COLO668 (cell line): ENCODE measurements around the gene PTDSS2.
A peak's percentile ranks its signal among the peaks of the same experiment; 100 is the strongest.
"Not testable (repeated sequence)": the region's sequence is repeated elsewhere in the genome, so short reads cannot be mapped to it uniquely, and the experiment has no call there.

Source experiments
- DNase-seq: peaks from one replicate; lab custom pipeline; 2025; ENCODE audit not compliant: unreplicated experiment; lab: John Stamatoyannopoulos, UW

PTDSS2 gene

DNA sequence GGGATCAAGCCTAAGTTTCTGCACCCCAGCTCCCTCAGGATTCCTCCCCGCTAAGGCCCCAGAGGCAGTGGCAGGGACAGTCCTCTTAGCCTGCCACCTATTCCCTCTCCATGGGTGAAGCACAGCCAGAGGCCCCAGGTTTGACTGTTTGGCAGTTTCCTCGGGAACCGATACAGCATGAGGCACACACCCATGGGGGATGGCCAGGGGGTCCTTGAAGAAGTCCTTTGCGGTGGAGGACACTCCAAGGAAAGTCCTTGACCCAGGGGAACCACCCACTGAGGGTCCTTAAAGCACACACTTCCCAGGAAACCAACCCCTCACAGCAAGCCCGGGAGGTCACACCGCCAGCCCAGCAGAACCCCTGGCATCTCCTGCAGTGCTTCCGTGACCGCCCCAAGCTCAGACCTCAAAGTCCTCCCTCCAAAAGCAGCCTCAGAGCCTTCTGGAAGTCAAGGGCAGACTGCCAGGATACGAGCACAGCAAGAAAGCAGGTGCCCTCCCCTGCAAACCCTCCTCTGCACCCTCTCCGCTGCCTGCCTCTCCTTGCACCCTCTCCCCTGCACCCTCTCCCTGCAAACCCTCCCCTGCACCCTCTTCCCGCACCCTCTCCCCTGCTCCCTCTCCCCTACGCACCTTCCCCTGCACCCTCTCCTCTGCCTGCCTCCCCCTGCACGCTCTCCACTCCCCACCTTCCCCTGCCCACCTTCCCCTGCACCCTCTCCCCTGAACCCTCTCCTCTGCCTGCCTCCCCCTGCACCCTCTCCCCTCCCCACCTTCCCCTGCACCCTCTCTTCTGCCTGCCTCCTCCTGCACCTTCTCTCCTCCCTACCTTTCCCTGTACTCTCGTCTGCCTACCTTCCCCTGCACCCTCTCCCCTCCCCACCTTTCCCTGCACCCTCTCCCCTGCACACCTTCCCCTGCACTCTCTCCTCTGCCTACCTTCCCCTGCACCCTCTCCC is 36.7 kb upstream of the PTDSS2 start:
- DNase-seq: no peak

DNA sequence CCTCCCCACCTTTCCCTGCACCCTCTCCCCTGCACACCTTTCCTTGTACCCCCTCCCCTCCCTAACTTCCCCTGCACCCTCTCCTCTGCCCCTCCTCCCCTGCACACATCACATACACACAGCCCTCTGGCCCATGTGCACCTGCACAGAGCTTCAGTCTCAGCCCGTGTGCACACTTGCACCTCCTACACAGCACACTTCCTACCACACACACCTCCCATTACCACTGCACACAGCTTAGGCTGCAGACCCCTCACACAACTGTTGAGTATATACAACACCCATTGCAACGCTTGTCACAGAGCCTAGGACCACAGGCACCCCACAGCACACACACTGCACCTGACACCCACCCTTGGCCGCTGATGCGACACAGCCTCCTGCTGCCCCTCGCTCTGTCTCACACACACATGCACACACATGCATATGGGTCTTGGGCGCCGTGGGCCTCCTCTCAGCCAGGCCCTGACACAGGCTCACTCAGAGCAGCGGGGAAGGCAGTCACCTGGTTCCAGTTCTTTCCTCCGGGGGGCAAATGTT is 35.7 kb upstream of the PTDSS2 start:
- DNase-seq: no peak

DNA sequence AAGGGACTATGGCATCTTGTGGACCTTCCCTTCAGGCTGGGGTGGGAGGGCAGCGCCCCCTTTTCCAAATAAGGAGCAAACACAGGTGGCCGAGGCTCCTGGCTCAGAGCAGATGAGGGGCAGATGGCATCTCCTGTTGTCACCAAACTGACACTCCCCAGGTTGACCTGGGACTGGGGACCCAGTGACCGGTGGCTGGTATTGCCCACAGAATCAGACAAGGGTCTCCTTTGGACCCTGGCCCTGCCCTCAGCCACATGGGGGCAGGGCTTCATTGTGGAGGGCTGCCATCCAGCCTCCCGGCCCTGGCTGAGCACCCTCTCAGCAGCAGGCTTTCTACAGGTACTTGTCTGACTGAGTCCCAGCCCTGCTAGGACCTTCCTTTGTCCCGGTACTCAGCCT is 34.4 kb upstream of the PTDSS2 start:
- DNase-seq: no peak

DNA sequence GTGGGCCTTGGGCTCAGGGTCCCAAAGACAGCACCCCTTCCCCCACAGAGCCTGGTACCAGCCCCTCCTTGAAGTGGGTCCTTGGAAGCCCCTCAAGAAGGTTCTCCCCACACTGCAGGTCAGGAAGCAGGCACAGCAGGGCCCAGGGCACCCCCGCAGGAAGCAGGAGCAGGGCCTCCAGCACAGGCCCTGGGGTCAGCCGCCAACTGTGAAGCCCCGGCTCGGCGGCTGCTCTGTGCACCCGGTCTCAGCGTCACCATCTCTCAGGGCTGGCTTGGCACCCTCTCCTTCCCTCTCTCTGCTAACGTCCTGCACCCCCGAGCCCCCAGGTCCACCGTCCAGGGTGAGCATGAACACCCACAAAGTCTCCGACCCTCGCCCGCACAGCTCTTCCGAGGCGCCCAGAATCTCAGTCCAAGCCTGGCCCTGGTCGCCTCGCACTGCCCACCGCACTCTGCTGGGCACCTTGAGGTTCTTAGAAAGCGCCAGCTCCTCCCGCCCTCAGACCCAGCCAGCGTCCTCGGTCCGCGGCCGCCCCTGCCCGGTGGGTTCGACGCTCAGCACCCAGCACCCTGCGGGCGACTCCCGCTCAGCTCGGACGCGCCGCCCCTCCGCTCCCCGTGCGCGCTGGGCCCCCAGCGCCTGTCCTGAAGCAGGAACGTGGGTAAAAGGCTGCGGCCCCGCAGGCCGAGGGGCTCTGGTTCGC is 33.9 kb upstream of the PTDSS2 start:
- DNase-seq: peak; percentile 2

DNA sequence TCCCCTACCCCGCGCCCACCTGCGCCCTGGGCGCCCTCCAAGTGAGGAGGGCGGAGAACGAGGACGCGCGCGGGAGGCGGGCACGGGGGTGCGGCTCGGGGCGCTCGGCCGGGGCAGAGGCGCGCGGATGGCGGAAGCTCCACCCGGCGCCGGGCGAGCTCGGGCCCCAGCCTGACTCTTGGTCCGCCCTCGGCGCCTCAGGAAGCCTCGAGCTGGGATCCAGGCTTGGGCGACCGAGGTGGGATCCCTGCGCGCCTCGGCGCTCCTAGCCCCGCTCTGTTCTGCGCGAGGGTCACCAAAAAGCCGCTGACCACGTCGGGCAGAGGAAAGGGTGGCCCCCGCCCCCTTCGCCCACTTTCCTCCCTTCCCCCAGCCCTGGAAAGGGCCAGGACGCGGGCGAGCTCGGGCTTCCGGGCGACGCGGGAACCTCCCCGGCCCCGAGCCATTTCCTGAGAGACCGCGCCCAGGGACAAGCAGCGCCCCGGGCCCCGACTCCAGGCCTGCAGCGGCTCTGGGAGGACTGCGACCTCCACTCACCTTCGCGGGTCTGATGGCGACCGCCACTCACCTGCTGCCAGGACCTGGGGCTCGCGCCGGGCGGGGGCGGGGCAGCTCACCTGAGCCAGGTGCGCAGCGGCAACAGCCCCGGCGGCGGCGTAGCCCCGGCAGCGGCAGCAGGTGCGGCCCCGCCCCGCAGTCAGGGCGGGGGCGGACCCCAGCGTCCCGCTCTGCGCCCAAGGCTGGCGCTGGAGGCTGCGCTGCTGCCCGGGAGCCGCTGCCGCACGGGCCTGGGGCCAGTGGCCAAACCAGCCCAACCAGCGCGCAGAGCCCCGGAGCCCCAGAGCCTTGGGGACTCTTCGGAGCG is 33.1 kb upstream of the PTDSS2 start:
- peak; percentile 69 for DNase-seq

DNA sequence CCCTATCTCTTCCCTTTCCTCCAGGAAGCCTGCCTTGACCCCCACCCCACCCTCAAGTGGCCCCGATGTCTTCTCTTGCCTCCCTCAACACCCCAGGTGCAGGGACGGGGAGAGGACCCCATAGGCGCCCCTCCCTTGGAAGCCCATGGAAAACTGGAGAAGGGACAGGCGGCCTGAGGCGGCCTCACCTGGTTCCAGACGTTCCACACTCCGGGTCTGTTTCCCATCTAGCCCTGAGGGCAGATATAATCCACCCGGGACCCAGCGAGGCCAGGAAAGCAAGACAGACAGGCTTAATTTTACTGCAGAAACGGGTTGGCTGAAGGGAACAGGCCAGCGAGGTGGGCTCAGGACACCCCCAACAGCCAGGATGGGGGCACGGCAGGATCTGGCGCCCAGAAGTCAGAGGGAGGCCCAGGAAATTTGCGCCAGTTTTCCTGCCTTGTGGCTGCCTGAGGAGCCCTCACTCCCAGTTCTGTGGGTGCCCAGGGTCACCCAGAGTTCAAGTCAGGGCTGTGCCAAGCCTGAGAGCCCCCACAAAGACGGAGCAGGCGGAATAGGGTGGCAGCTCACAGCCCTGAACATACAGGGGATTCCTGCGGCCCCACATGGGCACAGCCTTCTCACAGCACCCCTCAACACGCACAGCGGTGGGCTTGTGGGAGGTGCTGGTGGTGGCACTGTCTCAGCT is 32.3 kb upstream of the PTDSS2 start:
- peak; percentile 6 for DNase-seq

DNA sequence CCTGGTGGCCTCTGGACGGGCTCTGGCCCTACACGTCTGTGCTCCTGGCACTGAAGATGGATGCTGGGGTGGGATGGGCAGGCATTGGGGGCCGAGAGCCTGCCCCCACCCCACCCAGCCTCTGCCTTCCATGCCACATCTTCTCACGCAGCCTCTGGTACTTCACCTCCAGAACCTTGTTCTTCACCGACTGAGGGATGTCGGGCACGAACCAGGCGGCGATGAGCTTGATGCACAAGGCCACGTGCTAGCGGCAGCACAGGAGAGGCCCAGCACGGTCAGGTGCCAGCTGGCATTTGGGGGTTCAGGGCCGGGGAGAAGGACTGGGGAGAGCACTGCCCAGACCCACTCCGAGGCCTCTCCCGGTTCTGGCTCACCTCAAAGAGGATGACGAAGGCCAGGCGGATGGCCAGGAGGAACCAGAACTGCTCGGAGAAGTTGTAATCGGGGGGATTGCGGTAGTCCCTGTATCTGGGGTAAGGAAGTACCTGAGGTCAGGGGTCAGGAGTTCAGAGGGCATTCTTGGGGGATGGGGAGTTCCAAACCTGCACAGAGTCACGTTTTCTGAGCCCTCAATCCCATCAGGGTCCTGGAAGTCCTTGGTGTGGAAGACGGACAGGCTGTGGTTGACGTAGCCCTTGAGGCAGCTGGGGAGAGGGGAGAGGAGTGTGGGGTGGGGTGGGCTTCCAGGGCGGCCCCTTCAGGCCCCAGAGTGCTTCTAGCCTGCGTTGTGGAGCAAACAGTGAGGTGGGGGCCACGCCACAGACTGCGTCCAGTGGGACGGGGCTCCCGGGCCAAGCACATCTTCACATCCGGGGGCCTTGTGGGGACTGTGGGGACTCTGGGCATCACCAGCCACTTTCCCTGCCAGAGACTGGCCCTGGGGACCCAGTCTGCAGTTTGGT is 31.5 kb upstream of the PTDSS2 start:
- no peak for DNase-seq

DNA sequence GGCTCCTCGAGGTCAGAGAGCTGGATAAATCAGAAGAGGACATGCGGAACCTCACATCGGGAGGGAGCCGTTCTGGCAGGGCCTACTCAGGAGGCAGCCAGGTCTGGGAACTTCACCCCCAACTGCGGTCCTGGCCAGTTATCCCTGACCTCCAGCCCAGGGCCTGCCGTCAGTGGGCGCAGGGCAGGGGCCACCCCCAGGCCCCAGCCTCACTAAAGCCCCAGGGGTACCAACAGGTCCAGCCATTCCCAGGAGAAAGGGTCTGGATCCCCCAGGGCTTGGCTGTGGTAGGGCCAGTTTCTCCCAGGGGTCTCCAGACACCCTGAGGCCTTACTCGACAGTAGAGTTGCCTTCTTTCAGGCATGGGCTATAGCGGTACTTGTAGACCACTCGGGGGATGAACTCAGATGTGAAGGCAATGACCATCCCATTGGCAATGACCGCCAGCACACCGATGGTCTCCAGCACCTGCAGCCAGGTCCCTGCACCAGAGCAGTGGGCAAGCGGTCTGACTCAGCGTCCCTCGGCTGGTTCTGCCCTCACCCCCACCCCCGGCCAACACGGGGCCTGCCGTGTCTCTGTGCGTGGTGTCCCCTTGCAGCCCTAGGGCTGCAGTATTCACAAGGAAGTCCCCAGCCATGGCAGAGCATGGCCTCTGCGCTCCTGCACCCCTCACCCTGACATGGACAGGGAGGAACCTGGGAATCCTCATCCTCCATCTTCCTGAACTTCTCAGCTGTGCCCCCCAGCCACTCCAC is 30.7 kb upstream of the PTDSS2 start:
- DNase-seq: no peak

DNA sequence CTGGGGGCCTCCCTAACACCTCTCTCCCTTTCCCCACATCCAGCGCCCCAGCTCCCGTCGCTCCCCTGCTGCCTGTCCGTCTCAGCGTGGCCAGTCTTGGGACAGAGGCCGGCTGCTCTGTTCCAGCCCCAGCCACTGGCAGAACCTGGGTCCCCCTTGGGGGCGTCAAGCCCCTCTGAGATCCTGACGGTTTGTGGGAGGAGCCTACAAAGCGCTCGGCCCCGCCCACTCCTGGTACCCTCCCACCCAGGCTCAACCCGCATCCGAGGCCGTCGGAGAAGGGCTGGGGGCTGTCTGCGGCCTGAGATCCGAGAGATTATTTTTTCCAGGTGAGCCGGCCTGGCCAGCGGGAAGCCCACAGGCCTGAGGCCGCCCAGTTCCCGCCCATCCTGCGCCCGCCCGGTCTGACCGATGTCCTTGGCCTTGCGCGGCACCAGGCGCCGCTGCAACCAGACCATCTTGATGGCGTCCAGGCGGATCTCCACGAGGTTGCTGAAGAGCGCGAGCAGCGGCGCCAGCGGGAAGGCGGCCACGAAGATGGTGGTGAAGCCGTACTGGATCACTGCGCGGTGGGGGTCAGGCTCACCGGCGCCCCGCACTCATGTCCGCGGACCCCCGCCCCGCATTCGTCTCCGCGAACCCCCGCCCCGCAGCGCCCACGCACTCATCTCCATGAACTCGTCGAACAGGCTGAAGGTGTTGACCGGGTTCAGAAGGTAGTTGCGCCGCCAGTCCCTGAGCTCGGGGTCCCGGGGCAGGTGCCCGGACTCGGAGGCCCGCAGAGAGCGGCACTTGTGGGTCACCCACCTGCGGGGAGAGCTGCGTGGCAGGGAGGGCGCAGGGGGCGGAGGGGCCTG is 29.8 kb upstream of the PTDSS2 start:
- no peak for DNase-seq

DNA sequence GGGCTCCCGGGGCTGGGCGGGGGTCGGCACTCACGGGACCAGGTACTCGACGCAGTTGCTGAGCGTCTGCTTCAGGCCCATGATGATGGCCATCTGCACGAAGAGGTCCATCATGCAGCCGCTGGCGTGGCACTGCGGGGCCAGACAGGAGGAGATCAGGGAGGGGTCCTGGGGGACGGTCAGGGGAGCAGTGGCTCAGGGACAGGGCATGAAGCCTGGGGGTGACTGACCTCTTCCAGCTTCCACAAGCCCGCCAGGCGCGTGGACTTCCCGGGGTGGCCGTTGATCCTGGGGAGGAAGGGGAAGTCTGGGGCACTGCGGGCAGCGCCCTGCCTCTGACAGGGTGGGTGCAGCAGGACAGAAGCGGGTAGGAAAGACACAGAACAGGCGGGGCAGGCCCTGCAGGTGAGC is 29.2 kb upstream of the PTDSS2 start:
- no peak for DNase-seq

DNA sequence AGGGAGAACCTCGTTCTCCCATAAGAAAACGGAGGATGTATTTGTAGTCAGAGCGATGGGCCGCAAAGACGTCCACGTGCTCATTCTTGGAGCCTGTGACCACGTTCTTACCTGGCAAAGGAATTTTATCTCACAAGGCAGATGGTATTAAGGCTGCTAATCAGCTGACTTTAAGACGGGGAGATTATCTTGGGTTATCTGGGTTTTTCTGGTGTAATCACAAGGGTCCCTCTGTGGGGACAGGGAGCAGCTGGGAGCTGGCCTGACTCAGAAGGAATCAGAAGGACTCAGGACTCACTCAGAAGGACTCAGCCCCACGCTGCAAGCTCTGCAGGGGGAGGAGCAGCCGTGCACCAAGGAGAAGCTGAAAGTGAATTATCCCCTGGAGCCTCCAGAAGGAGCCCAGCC is 27.8 kb upstream of the PTDSS2 start:
- no peak for DNase-seq

DNA sequence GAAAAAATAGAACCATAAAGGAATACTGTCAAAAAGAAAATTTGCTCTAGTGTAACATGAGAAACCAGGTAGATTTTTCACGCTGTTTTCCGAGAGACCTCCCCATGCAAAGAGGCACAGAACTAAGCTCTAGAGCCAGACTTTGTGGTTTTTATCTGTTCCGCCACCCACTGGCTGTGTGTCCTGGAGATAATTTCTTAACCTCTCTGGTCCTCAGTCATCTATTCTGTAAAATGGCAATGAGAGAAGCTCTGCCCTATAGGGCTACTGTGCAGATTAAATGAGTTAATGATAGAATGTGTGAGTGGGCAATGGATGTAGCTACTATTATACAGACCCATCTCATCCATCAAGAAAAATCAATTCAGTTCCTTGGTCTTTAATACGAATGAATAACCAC is 25.8 kb upstream of the PTDSS2 start:
- no peak for DNase-seq

DNA sequence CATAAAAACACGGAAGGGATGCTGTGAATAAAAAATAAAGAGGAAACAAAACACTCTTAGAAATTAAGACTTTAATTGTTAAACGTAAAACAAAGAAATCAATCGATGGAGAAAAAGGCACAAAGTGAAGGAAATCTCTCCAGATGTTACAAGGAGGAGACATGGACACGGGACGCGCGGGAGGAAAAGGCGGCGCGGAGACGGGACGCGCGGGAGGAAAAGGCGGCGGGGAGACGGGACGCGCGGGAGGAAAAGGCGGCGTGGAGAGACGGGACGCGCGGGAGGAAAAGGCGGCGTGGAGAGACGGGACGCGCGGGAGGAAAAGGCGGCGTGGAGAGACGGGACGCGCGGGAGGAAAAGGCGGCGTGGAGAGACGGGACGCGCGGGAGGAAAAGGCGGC is 25.3 kb upstream of the PTDSS2 start:
- DNase-seq: not testable (repeated sequence)

DNA sequence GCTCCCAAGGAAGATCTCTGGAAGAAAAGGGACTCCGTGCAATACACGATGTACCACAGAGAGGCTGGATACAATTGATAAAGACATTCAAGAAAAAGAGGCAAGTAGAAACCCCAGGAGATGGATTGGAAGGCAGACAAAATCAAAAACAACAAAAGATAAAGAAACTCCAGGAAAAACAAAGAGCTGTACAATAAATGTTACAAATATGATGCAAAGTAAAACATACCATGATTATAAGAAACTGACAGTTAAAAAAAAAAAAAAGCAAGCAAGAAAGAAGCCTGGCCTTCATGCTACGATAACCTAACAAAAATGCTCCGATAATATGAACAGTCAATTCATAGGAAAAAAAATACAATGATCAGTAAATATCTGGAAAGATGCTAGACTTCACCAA is 24.8 kb upstream of the PTDSS2 start:
- DNase-seq: no peak

DNA sequence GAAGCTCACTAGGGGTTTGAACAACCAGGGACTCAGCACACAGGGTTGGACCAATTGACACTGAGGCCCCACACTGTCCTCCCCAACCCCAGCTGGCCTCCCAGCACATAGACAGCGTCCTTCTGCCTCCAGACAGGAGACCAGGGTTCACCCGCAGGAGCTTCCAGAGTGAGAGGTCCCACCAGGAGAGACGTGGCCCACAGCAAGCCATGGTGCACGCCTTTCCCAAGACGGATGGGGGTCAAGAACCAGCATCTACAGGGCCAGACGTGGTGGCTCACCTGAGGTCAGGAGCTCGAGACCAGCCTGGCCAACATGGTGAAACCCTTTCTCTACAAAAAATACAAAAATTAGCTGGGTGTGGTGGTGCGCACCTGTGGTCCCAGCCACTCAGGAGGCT is 23.2 kb upstream of the PTDSS2 start:
- no peak for DNase-seq

DNA sequence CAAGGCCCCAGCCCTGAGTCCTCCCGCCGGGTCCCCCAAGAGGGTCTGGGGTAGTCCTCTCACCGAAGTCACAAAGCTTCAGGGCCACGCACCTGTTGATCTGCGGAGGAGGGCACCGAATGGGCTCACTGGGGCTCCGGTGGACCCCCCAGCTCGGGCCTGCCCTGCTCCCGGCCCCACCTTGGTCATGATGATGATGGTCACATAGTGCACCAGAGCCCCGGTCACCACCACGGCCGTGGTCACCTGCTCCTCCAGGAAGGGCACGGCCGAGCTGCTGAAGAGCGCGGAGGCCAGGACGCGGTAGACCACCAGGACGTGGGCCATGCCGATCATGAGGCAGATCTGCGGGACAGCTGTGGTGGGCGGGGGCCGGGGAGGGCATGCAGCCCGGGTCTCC is 21.8 kb upstream of the PTDSS2 start:
- DNase-seq: no peak

DNA sequence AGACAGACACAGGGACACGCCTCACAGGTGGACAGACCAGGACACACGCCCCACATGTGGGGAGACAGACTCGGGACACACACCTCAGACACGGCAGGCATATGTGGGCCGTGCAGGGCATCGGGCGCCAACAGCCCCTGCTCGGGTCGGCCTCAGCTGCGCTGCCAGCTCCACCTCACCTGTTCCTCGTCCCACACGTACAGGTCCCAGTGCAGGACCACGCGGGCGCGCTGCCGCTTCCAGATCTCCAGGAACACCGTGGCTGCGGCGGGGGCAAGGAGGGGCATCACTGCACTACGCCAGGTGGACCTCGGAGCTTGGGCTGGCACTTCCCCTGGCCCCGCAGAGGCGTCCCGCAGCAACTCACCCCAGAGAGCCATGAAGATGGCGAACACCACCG is 20.7 kb upstream of the PTDSS2 start:
- no peak for DNase-seq

DNA sequence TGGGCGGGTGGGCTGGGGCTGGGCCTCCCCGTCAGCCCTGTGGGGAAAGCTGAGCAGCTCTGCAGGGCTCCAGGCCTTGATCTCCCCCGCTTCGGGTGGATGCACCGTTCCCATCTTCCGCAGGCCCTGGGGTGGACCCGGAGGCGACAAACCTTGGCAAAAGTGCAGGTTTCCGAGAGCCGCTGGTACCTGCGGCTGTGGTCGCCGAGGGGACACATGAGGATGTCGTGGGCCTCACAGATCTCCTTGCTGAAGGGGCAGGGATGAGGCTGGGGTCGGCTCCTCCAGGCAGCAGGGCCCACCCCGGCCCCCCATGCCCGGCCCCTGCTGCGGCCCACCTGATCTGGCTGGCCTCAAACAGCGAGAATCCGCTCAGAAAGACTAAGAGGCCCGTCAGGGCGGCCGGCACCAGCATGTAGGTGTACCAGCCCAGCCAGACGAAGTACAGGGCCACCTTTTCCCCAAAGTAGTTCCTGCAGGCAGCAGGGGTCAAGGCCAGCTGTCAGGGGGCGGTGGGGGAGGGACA is 20.1 kb upstream of the PTDSS2 start:
- no peak for DNase-seq
